GM19238 (cell line): ENCODE results near the gene ARPC4.
"Not testable (repeated sequence)": the region's sequence is repeated elsewhere in the genome, so short reads cannot be mapped to it uniquely, and the experiment has no call there.

ENCODE experiments used
- DNase-seq: peaks from one replicate; pipeline ENCODE4 v3.0.0; 2011; ENCODE audit warnings: low spot score; ENCODE audit not compliant: insufficient read length

ARPC4 gene

DNA sequence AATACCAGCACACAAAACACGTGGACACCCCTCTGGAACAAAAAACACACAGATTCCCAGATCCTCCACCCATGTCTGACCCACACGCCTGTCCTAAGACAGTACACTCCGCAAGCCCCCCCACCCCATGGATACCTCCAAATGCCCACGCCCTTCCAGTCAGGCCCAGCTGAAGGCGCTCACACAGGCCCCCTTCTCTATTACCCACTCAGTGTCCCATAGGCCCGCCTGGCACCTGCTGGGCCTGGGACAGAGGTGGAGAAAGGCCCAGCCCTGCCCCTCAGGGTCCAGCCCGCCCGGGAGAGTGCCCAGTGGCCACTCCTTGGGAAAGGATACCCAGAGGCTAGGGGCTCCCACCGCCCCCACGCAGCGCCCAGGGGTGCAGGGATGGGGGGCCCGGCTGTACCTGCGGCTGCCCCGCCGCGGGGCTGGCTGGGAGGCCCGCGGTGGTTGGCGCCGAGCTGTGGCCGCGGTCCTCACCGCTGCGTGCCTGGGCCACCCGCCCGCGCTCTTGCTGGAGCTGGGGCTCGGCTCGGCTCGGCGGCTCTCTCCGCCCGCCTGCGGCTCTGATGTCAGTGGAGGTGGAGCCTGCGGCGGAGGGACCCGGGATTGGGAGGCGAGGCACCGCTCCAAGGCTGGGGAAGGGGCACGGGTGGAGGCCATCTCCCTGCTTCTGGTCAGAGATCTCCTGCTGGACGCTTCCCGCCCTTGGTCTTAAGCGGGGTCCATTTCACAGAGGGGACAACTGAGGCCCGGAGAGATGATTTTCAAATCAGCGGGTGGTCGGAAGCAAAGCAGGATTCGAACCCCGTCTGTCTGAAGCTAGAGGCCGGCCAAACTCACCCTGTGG is 23.2 kb upstream of the ARPC4 start, which contains the start of gene CAMK1:
Gene CAMK1, minus strand, starts transcription at position 522 of the 850 bp plus-strand sequence. CDS start 2,198 bp downstream, outside the sequence.
- DNase-seq: peak; percentile 48

DNA sequence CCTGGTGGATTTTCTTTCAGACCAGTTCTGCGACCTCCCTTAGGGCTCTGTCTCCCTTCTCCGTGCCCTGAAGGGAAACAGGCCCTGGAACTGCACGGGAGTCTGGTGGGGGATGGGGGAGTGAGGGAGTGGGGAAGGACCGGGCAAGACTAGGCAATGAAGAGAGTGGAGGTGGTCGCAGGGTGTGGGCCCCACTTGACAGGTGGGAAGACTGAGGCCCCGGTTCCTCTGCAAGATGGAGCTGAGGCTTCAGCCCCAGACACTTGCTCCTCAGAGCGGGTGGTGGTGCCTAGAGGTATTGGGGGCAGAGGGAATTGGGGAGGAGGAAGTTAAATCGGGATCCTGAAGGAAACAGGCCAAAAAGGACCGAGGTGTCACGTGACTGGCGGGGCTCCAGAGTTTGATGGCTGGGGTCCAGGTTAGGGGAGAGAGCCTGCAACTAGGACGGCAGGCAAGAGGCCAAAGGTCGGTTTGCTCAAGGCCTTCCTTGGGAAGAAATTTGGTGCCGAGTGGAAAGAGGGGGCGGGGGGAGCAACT is 22.5 kb upstream of the ARPC4 start:
- DNase-seq: no peak

DNA sequence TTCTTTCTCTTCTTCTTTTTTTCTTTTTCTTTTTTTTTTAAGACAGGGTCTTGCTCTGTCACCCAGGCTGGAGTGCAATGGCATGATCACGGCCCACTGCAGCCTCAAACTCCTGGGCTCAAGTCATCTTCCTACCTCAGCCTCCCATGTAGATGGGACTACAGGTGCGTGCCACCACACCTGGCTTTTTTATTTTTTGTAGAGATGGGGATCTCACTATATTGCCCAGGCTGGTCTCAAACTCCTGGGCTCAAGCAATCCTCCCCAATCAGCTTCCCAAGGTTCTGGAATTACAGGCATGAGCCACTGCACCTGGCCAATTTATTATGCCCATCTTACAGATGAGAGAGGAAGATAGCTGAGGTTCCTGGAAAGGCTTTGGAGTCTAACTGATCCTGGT is 21.9 kb upstream of the ARPC4 start:
- DNase-seq: not testable (repeated sequence)

DNA sequence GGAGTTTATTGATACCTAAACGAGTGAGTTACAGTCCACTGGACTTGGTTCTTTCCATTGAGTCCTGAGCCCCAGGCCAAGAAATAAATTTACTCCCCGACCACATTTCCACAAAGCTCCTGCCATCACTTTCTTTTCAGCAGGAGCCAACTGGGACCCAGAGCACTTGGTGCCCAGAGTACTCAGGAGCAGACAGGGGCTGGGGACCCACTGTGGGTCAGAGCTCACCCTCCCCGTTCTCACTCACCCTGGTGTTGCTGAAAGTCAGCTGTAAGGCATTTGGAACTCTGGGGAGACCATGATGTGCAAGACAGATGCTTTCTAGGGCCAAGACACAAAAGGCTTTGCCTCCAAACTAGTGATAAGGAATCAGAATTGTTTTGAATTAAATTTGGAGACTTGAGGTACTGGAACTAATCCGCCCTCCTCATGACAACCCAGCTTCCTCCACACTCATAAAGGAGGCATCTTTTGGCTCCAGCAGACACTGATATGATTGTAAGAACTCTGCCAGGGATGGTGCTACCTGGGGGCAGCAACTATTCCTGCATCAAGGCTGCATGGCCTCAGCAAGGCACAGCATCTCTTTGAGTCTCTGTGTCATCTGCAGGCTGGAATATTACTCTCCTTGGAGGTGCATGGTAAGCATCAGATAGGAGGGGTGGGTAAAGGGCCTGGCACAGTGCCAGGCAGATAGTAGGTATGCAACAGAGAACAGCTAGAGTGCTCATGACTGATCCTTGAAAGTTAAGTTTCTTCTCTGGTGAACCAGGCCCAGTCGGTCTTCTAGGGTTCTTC is 15.8 kb upstream of the ARPC4 start:
- DNase-seq: no peak

DNA sequence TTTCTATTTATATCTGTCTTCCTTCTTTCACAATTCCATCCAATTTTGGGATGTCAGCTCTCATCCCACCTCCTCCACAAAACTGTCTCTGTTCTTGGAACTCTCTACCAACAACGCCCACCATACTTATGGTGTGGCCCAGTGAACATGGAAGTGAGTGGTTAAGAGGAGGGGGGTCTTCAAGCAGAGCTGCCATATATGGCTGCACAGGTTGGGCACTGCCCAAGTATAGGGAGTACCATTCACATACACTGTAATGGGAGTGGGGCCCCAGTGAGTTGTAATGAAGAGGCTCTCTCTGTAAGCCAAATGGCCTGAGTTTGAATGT is 15.2 kb upstream of the ARPC4 start:
- DNase-seq: no peak

DNA sequence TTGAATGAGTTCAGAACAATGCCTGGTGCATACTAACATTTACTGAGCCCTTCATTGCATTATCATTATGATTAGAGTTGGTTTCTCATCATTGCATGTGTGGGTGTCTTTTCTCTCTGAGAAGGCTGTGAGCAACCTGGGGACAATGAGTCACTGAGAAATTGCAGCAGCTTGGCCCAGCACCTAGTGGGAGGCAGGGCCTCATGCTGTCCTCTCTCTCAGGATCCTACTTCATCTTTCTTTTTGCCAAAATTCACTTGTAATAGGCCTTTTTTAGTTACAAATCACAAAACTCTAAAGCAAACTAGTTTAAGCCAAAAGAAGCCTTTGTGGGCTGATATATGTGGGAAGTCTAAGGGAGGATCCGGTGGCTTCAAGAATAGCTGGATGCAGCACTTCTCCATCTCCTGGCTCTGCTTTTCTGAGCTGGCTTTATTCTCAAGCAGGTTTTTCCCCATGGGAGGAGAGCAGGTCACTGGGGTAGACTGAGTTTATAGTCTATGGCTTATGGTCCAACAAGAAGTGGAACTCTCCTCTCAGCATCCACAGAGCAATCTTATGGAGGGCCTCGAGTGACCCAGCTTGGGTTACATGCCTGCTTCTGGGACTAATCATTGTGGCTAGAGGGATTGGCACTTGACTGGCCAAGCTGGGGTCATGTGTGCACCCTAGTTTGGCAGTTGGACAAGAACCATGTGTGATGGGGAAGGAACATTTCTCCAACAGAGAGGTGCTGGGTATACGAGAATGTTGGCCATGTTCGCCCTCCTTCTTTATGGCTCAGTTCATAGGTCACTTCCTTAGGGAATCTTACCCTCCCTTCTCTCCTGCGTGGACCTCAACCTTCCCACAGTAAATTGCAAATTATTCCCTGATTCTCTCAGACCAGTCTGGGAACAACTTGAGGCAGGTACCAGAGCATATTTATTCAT is 14.5 kb upstream of the ARPC4 start:
- no peak for DNase-seq

DNA sequence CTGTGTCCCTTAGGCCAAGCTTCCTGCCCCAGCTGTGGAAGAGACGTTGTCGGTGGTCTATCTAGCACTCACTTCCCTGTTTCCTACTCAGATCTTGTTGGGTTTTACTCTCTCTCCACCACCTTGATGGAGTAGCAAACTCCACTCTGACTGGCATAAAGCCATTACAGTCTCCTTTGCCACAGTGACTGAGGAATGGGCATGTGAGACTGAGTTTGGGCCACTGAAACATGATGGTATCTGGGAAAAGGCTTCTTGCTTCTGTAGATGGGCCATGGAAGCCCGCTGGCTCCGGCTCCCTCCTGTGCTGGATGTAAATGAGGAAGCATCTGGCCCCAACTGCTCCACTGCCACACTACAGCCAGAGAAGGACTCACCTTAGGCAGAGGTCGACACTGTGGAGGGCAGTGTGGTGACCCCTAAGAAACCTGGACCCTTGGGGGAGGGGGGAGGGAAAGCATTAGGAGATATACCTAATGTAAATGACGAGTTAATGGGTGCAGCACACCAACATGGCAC is 13.7 kb upstream of the ARPC4 start:
- no peak for DNase-seq

DNA sequence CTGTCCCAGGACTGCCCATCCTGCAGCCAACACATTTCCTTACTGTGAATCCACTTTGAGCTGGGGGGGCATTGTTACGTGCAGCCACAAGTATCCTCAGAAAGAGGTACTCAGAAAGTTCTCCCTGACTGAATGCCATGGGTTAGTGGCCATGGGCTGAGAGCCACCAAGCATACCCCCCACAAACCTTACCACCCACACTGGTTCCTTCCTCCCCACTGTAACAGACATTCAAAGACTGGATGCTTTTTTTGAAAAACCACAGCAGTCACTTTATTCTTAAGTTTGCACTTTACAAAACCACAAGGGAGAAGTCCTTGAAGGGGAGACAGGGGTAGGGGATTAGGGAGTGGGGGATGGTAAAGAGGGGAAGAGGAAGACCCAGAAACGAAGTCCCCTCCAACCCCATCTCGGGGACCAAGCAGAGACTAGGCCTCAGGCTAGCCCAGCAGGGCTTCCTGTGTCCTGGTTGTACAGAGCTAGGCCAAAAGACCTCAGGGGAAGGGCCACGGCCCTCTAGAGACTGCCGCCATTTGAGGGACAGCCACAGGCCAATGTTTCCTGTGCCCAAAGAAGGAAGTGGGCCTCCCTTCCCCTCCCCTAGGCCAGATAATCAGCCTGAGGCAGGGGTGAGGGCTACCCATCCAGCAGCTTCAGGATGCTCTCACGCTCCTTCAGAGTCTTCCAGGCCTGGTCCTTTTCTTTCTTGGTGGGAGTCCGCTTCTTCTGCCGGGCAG is 13.0 kb upstream of the ARPC4 start:
- no peak for DNase-seq

DNA sequence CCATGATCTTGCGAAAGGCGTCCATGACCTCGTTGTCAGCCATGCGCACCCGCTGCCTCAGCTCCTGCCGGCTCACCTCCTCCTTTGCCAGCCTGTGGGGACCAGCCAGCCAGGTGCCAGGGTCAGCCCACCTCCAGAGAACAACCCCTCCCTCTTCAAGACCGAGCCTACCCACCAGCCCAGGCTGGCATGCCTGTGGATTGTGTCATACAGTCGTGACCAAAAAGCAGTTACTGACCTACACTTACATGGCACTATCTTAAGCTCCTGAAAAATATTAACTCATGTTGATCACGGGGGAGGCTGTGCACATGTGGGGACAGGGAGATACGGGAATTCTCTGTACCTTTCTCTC is 12.4 kb upstream of the ARPC4 start:
- no peak for DNase-seq

DNA sequence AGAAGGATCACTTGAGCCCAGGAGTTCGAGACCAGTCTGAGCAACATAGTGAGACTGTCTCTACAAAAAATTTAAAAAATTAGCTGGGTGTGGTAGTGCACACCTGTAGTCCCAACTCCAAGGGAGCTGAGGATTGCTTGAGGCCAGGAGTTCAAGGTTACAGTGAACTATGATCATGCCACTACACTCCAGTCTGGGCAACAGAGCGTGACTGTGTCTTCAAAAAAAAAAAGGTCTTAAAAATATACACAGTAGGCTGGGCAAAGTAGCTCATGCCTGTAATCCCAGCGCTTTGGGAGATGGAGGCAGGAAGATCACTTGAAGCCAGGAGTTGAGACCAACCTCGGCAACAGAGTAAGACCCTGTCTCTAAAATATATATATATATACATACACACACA is 12.0 kb upstream of the ARPC4 start:
- no peak for DNase-seq

DNA sequence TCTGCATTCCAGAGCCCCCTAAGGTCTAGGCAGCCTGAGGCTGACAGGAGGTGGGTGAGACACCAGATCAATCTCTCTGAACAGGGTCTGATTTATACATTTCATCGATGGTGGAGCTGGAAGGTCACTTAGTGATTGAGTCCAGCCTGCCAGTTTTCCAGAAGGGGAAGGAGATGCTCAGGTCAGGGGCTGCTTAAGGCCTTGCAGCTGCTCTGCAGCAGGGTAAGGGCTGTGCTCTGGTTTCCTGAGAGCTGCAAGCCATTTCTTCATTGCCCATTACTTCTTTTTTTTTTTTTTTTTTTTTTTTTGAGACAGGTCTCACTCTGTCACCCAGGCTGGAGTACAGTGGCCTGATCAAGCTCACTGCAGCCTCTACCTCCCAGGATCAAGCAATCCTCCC is 11.3 kb upstream of the ARPC4 start:
- DNase-seq: no peak

DNA sequence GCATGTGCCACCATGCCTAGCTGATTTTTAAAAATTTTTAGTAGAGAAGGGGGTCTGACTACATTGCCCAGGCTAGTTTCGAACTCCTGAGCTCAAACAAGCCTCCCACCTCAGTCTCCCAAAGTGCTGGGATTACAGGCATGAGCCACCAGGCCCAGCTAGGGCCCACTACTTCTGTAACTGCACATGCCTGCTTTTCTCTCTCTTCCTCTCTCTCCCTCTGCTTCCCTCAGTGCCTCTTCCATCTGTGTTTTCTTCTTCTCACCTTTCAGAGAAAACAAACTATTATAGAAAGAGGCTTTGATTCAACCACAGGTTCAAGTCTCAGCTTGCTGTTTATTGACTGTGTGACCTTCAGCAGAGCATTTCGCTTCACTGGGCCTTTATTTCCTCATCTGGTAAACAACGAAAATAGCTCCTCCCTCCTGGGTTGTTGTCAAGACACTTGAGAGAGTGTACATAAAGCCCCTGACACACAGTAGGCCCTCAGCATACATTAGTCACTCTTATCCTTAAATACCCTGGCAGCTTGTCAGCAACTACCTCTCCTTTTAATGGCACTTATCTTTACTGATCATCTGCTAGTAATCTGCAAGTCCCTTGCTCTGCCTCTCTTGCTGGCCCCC is 10.8 kb upstream of the ARPC4 start:
- no peak for DNase-seq

DNA sequence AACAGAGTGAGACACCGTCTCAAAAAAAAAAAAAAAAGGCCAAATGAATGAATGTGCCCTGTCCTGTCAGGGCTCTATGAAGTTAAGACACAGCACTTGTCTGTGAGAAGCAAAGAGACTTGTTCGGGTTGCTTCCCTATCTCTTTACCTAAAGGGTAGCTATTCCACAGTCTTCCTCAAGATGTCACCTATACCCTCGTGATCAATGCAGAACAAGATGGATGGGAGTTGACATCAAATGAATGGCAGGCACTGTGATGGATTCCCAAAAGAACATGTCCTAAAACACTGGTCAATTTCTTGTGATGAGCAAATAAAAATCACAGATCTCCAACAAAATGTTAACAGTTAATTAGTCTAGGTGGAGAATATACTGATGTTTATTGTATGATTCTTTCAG is 10.1 kb upstream of the ARPC4 start:
- DNase-seq: no peak

DNA sequence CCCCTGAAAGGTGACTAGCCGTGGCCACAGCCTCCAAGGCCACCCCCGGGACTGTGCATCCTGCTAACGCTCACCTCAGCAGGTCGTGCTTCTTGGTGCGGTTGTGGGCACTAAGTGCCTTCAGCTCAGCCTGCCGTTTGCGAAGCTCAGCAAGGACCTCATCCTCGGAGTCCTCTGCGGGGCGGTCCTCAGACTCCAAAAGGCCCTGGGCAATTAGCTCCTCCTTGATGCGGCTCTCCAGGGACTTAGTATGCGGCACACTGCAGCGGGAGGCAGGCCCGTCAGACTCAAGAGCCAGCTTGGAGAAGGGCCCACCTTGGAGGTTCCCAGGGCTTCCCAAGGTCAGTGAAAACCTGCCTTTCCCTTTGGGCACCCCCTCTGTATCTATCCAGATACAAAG is 8.9 kb upstream of the ARPC4 start:
- DNase-seq: no peak

DNA sequence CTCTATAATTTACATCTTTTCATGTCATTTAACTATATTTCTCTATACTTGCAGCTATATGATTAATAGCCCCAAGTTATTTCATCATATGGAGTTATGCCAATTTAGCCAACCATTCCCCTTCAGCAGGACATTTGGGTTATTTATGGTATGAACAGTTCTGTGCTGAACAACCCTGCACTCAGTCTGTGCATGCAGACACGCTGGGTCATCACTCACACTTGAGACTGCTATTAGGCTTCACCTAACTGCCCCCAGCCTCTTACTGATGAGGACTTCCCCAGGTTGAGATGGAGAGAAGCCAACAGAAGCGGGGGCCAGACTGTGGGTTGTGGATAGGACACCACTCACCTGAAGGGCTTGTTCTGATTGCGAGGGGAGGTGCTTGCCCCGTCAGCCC is 7.9 kb upstream of the ARPC4 start:
- DNase-seq: no peak

DNA sequence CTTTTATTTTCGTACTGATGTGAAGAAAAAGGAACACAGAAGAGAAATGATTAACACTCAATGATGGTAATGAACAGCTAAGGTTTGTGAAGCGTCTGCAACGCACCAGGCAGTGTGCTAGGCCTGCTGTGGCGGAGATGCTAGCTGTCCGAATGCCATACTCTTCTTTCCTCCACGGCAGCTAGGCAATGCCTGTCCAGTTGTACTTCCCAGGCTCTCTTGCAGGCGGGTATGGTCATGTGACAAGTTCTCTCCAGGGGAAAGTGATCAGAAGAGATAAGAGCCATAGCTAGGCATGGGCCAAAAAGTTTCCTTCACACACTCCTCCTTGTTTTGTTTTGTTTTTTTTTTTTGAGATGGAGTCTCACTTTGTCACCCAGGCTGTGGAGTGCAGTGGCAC is 7.3 kb upstream of the ARPC4 start:
- DNase-seq: no peak

DNA sequence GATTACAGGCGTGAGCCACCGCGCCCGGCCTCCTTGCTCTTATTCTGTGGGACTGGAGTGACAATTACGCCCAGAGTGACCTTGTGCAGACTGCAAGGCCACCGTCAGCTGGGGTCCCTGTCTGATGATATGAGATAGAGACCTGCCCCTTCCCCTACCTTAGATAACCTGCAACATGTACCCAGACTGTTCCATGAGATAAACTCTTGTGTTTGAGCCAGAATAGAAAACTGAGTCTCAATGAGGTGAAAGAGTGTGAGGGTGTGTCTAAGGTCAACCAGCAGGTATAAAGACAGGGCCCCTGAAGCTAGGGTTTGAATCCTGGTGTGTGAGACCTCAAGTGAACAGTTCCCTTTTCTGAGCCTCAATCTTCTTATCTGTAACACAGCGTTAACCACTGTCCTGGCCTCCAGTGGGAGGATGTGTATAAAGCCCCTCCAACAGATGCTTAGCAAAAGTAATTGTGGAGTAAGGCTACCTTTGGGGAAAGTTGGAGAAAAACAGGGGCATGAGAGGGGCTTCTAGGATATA is 6.6 kb upstream of the ARPC4 start:
- no peak for DNase-seq

DNA sequence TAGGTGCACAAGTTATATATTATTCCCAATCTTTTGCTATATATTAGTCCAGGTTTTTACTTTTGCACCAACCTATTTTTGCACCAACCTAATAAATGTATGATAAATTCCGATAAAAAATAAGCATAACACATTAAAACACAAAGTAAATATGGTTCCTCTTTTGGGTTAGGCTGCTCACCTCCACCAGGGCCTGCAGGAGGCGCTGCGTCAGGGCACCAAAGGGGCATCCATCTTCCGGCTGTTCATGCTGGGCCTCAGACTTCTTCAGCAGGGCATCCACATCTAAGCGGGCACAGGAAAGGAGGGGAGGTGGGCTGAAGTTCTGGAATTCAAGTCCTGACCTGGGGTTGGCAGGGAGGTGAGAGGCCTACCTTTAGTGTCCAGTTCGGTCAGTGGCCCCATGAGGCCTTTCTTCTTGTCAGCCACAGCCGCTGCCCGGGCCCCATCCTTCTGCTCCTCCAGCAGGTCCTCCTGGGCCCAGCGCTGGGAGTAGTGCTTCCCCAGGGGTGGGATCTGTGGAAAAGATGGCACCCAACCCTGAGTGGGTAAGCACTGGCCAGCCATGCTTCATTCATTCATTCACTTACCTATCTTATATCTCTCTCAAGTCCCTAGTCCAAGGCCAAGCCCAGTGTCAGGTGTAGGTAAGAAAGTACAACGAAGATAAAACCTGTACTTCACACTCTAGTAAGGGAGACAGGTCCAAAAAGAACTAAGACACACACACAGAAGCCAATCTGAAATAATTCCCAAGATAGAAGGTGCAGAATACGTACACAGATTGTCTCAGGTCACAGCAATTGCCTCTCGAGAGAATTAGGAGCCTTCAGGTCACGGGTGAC is 5.8 kb upstream of the ARPC4 start:
- no peak for DNase-seq

DNA sequence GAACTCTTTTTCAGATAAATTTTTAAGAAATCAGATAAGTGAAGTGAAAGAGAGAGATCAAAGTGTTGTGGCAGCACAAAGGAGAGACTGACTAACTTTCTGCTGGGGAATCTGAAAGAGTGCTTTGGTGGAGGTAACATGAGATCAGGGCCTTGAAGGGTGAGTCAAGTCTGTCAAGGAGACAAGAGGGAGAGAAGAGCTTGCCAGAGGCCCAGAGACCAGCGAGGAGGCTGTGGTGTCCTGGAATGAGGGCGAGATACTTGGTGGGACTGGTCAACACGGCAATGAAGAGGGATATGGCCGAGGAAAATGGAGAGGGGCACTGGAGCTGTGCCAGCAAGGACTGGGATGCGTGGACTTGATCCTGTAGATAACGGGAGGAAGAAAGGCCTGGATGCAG is 5.2 kb upstream of the ARPC4 start:
- no peak for DNase-seq
